ENCODE data around the gene THG1L.

Gene THG1L

DNA sequence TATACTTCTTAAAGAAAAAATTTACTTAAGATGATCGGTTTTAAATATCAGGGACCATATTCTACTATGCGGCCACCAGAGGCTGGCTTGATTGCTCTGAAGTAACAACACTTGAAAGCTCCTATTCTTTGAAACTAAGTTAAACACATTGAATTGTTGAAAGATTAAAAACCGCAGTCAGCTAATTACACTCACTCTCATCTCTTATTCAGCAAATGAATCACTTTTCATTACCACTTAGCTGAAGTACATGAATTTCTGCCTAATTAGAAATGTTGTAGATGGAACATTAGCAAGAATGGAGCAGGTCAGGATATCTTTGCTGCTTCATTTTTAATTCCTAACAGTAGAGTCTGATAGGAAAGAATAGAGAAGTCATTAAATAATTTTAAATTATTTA is 54.6 kb downstream of the THG1L start:
- no peak for DNase-seq (ENCODE audit: low read depth, low spot score)
- Histone ChIP-seq H3K36me3 (ENCODE audit: insufficient read depth, insufficient read length, low read length) (peaks cover 50% of the 10 kb centered on the region), H3K9ac (ENCODE audit: insufficient read length, low read depth) (no peak overlapping the region), H3K27me3 (ENCODE audit: insufficient read depth, insufficient read length) (no peaks in the 10 kb centered on the region), H3K4me3 (ENCODE audit: insufficient read length, low read depth) (no peak overlapping the region), H3K4me1 (ENCODE audit: insufficient read depth, insufficient read length) (no peaks in the 10 kb centered on the region), H3K9me3 (ENCODE audit: insufficient read depth, low read length) (no peaks in the 10 kb centered on the region)
- TF ChIP-seq YY1 (IDR thresholded peaks at IDR 0.05; ENCODE audit: insufficient read depth, insufficient read length) (no peak), ZNF274 (IDR thresholded peaks at IDR 0.05; ENCODE audit: low read depth, low read length) (no peak), SUZ12 (IDR thresholded peaks at IDR 0.05; ENCODE audit: extremely low read depth, insufficient read depth, insufficient read length) (no peak)

Data from NT2/D1 (cell line).